GM12875 (cell line): Measurements from ENCODE around the gene SPINK7.
"Not testable (repeated sequence)": the region's sequence is repeated elsewhere in the genome, so short reads cannot be mapped to it uniquely, and the experiment has no call there.

ENCODE experiments used
- H3K4me3 ChIP-seq: one replicate; pipeline ENCODE4 v1.5.1; 2011; ENCODE audit warnings: low read depth, low read length, control low read depth
- TF ChIP-seq, protein P1 (sequence below): IDR thresholded peaks from 2 replicates; pipeline ENCODE4 v1.5.1; 2011; ENCODE audit warnings: low read depth, mild to moderate bottlenecking, control low read depth, inconsistent platforms, low read length, moderate library complexity, borderline replicate concordance; ENCODE audit not compliant: insufficient read depth

Gene SPINK7

DNA sequence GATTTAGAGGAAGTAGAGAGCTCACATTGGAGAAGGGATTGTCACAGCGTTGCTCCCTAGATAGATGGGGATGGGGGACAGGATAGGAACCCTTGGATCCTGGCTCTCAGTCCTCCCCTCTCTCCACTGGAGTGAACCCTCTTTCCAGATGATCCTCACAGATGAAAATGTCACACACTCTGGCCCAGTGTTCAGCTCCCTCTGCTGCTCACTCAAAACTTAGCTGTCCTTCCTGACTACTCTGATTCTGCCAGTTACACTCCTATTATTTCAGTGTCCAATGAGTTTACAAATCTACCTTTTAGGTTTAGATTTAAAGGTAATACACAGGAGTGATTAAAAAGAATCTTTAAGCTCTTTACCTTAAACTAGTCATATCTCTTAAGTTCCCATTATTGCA lies 5.8 kb upstream of the SPINK7 start:
- TF ChIP-seq, protein P1, sequence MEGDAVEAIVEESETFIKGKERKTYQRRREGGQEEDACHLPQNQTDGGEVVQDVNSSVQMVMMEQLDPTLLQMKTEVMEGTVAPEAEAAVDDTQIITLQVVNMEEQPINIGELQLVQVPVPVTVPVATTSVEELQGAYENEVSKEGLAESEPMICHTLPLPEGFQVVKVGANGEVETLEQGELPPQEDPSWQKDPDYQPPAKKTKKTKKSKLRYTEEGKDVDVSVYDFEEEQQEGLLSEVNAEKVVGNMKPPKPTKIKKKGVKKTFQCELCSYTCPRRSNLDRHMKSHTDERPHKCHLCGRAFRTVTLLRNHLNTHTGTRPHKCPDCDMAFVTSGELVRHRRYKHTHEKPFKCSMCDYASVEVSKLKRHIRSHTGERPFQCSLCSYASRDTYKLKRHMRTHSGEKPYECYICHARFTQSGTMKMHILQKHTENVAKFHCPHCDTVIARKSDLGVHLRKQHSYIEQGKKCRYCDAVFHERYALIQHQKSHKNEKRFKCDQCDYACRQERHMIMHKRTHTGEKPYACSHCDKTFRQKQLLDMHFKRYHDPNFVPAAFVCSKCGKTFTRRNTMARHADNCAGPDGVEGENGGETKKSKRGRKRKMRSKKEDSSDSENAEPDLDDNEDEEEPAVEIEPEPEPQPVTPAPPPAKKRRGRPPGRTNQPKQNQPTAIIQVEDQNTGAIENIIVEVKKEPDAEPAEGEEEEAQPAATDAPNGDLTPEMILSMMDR: no peak

DNA sequence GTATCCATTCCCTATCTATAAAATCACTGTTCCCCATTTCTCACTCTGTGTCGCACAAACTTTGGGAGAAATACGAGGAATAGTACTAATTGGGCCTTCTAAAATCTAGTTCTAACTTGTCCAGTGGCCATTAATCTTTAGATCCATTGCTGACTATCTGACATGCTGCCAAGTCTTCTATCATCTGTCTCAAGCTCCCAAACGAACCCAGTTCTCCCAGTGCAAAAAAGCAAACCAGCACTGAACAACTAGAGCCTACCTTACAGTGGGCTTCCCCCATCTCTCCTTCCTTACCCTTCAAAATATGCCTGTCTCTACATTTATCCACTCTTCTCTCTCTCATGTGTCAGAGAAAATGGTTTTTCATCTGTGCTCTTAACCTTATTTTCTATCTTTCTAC lies 3.2 kb upstream of the SPINK7 start:
- TF ChIP-seq, protein P1: no peak

More for the DNA sequence above, 5.8 kb upstream of the SPINK7 start:
- no peak overlapping the region for H3K4me3 ChIP-seq

DNA sequence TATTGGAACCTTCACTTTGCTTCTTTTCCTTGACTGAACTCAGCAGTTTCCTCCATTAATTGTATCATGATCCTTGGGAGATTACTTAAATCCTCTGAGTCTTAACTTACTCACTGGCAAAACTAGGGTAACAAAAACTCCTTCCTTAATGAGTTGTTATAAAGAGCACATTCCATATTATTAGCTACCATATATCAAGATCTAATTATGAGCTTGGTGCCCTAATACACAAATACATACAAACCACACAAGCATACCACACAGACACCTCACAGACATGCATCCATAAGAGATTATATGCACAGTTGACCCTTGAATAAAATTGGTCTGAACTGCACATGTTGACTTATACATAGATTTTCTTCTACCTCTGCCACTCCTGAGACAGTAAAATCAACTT lies 2.5 kb upstream of the SPINK7 start:
- TF ChIP-seq, protein P1: no peak
- no peak overlapping the region for H3K4me3 ChIP-seq

More for the DNA sequence above, 3.2 kb upstream of the SPINK7 start:
- no peak overlapping the region for H3K4me3 ChIP-seq

DNA sequence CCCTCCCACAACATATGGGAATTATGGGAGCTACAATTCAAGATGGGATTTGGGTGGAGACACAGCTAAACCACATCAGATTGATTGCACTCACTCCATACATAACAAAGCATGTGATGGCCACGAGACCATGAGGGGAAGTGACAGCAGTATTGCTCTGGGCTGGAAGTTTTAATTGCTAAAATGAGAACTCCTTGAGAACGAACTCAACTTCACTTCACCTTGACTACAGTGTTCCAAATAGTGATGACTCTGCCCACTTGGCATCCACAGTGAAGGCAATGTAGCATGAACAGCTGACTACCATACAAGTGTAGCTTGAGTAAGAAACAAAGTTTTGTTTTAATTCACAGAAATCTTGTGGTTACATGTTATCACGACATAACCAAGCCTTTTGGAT lies 739 bp upstream of the SPINK7 start:
- H3K4me3 ChIP-seq: no peak overlapping the region
- TF ChIP-seq, protein P1: no peak

DNA sequence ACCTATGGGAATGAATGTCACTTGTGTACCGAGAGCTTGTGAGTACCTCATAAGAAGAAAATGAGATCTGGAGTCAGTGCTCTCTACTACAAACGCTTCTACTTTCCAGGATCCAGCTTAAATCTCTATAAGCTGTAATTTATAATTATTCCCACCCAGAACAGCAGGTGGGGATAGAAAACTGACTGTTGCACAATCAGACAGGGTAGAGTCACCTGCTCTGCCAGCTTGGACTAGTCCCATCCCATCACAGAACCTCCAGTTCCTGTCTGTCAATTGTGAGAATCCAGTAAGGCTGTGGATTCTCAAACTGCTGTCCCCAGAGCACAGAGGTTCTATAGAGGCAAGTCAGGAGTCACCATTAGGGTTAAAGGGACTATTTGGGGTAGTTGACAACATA lies 2.0 kb downstream of the SPINK7 start:
- H3K4me3 ChIP-seq: no peak overlapping the region
- TF ChIP-seq, protein P1: no peak

DNA sequence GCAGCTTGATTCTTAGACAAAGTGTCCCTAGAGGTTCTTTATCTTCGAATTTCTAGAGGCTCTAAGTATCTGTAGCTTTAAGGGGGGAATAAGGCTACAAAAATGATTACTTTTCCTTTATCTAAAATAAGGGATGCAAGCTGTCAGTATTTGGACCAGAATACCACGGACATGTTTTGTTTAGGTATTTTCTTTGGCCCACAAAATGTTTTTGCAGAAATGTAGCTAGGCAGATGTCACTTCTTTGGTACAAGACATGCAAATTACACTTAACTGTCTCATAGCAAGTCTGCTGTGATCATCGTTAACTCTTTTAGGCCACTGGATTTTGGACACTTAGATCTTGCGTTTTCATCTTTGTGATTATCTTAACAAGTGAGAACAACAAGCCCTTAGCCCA lies 2.5 kb downstream of the SPINK7 start:
- TF ChIP-seq, protein P1: no peak
- H3K4me3 ChIP-seq: no peak overlapping the region

DNA sequence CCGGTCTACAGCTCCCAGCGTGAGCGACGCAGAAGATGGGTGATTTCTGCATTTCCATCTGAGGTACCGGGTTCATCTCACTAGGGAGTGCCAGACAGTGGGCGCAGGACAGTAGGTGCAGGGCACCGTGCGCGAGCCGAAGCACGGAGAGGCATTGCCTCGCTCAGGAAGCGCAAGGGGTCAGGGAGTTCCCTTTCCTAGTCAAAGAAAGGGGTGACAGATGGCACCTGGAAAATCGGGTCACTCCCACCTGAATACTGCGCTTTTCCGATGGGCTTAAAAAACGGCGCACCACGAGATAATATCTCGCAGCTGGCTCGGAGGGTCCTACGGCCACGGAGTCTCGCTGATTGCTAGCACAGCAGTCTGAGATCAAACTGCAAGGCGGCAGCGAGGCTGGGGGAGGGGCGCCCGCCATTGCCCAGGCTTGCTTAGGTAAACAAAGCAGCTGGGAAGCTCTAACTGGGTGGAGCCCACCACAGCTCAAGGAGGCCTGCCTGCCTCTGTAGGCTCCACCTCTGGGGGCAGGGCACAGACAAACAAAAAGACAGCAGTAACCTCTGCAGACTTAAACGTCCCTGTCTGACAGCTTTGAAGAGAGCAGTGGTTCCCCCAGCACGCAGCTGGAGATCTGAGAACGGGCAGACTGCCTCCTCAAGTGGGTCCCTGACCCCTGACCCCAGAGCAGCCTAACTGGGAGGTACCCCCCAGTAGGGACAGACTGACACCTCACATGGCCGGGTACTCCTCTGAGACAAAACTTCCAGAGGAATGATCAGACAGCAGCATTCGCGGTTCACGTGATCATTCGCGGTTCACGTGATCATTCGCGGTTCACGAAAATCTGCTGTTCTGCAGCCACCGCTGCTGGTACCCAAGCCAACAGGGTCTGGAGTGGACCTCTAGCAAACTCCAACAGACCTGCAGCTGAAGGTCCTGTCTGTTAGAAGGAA lies 8.1 kb downstream of the SPINK7 start:
- H3K4me3 ChIP-seq: not testable (repeated sequence)
